Measurements from ENCODE around the gene CCDC60.

Gene CCDC60

DNA sequence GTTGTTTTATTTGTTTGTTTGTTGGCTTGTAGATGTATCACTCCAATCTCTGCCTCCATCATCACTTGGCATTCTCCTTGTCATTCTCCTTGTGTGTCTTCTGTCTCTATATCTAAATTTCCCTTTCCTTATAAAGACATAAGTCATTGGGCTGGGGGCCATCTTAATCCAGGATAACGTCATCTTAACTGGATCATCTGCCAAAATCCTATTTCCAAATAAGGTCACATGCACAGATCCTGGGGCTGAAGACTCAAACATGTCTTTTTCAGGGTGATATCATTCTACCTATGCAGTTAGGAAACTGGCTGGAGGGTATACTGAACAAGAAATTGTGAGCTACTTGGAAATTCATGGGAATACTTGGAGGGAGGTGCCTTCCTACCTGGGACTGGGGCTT, 8.7 kb upstream of the CCDC60 start:
- TF ChIP-seq, protein P1, sequence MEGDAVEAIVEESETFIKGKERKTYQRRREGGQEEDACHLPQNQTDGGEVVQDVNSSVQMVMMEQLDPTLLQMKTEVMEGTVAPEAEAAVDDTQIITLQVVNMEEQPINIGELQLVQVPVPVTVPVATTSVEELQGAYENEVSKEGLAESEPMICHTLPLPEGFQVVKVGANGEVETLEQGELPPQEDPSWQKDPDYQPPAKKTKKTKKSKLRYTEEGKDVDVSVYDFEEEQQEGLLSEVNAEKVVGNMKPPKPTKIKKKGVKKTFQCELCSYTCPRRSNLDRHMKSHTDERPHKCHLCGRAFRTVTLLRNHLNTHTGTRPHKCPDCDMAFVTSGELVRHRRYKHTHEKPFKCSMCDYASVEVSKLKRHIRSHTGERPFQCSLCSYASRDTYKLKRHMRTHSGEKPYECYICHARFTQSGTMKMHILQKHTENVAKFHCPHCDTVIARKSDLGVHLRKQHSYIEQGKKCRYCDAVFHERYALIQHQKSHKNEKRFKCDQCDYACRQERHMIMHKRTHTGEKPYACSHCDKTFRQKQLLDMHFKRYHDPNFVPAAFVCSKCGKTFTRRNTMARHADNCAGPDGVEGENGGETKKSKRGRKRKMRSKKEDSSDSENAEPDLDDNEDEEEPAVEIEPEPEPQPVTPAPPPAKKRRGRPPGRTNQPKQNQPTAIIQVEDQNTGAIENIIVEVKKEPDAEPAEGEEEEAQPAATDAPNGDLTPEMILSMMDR (conservative IDR thresholded peaks at IDR 0.05; ENCODE audit: low read depth, low read length) = no peak
- H4K20me1 ChIP-seq (ENCODE audit: insufficient read depth) = no peaks in the 10 kb centered on the region
- H3K4me1 ChIP-seq (ENCODE audit: low read depth, poor library complexity, severe bottlenecking) = no peaks in the 10 kb centered on the region
- no peaks in the 10 kb centered on the region for H3K79me2 ChIP-seq (ENCODE audit: insufficient read depth, low read depth)
- H3K27ac ChIP-seq = no peak overlapping the region
- no peak overlapping the region for H3K9ac ChIP-seq
- H3K36me3 ChIP-seq (ENCODE audit: insufficient read depth) = no peaks in the 10 kb centered on the region
- H2AFZ ChIP-seq (ENCODE audit: low read depth) = no peak overlapping the region
- no peak overlapping the region for H3K4me2 ChIP-seq
- H3K4me3 ChIP-seq (IDR thresholded peaks at IDR 0.05; ENCODE audit: insufficient read depth, low read depth, low read length) = no peak overlapping the region
- no peaks in the 10 kb centered on the region for H3K27me3 ChIP-seq (ENCODE audit: insufficient read depth, low read depth)

GRCh38 chr12:119326341-119326740, 8.2 kb upstream of the CCDC60 start:
- no peaks in the 10 kb centered on the region for H3K79me2 ChIP-seq (ENCODE audit: insufficient read depth, low read depth)
- H3K4me3 ChIP-seq (IDR thresholded peaks at IDR 0.05; ENCODE audit: insufficient read depth, low read depth, low read length) = no peak overlapping the region
- no peaks in the 10 kb centered on the region for H4K20me1 ChIP-seq (ENCODE audit: insufficient read depth)
- H3K27me3 ChIP-seq (ENCODE audit: insufficient read depth, low read depth) = no peaks in the 10 kb centered on the region
- TF ChIP-seq, protein P1 (conservative IDR thresholded peaks at IDR 0.05; ENCODE audit: low read depth, low read length) = no peak
- H2AFZ ChIP-seq (ENCODE audit: low read depth) = no peak overlapping the region
- no peak overlapping the region for H3K4me2 ChIP-seq
- no peak overlapping the region for H3K27ac ChIP-seq
- H3K9ac ChIP-seq = no peak overlapping the region
- H3K4me1 ChIP-seq (ENCODE audit: low read depth, poor library complexity, severe bottlenecking) = no peaks in the 10 kb centered on the region
- H3K36me3 ChIP-seq (ENCODE audit: insufficient read depth) = no peaks in the 10 kb centered on the region

DNA sequence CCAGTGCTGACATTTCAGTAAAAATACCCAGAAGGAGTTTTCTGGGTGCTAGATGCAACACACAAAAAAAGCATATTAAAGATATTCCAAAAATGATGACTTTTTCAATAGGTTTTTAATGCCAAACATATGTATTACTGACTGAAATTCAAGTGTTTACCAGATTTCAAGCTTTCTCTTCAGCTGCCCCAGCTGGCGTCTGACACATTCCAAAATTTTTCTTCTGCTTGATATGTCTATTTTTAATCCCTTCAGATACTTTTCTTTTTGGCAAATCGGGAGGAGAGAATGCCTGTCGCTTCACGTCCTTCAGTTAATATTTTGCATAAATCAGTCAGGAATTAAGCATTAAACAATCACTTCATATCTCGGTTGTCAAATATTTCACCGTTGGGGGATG, 7.1 kb upstream of the CCDC60 start:
- Histone ChIP-seq H4K20me1 (ENCODE audit: insufficient read depth) (no peaks in the 10 kb centered on the region), H3K27ac (no peak overlapping the region)
- TF ChIP-seq, protein P1 (conservative IDR thresholded peaks at IDR 0.05; ENCODE audit: low read depth, low read length) = no peak

DNA sequence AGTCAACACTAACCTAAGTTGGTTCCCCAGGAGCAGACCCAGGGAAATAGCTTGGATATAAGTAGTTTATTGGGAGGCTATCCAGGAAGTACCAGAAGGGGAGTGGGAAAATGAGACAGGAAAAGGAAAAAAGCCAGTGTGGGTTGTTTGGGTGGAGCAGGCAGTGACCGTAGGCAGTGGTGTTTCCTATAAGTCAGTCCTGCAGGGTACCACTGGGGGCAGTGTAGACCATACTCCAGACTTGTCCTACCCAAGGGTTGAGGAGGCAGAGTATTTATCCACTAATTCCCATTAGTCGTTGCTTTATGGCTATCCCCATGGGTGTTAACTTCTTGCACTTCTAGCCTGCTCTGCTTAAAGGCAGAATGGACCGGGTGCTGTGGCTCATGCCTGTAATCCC, 6.4 kb upstream of the CCDC60 start:
- Histone ChIP-seq H4K20me1 (ENCODE audit: insufficient read depth) (no peaks in the 10 kb centered on the region), H3K27ac (no peak overlapping the region), H3K4me1 (ENCODE audit: low read depth, poor library complexity, severe bottlenecking) (no peaks in the 10 kb centered on the region), H3K9ac (no peak overlapping the region), H3K79me2 (ENCODE audit: insufficient read depth, low read depth) (no peaks in the 10 kb centered on the region), H2AFZ (ENCODE audit: low read depth) (no peak overlapping the region), H3K36me3 (ENCODE audit: insufficient read depth) (no peaks in the 10 kb centered on the region), H3K27me3 (ENCODE audit: insufficient read depth, low read depth) (no peaks in the 10 kb centered on the region), H3K4me3 (IDR thresholded peaks at IDR 0.05; ENCODE audit: insufficient read depth, low read depth, low read length) (no peak overlapping the region), H3K4me2 (no peak overlapping the region)
- TF ChIP-seq, protein P1 (conservative IDR thresholded peaks at IDR 0.05; ENCODE audit: low read depth, low read length) = no peak

More for the DNA sequence above, 7.1 kb upstream of the CCDC60 start:
- Histone ChIP-seq H3K4me3 (IDR thresholded peaks at IDR 0.05; ENCODE audit: insufficient read depth, low read depth, low read length) (no peak overlapping the region), H3K27me3 (ENCODE audit: insufficient read depth, low read depth) (no peaks in the 10 kb centered on the region), H2AFZ (ENCODE audit: low read depth) (no peak overlapping the region), H3K4me2 (no peak overlapping the region), H3K4me1 (ENCODE audit: low read depth, poor library complexity, severe bottlenecking) (no peaks in the 10 kb centered on the region), H3K36me3 (ENCODE audit: insufficient read depth) (no peaks in the 10 kb centered on the region), H3K9ac (no peak overlapping the region), H3K79me2 (ENCODE audit: insufficient read depth, low read depth) (no peaks in the 10 kb centered on the region)
